ENCODE measurements around the gene NDUFV2.
"Not testable (repeated sequence)": the region's sequence is repeated elsewhere in the genome, so short reads cannot be mapped to it uniquely, and the experiment has no call there.

The NDUFV2 gene

GRCh38 chr18:9090578-9090977 lies 11.9 kb upstream of the NDUFV2 start:
- H3K4me3 ChIP-seq (ENCODE audit: low read length) = no peak overlapping the region
- DNase-seq (ENCODE audit: low read depth) = no peak
- no peak for TF ChIP-seq CTCF (conservative IDR thresholded peaks at IDR 0.05; ENCODE audit: low read depth, low read length)

- no peak for DNase-seq (ENCODE audit: low read depth)
- TF ChIP-seq CTCF (conservative IDR thresholded peaks at IDR 0.05; ENCODE audit: low read depth, low read length) = no peak
- no peak overlapping the region for H3K4me3 ChIP-seq (ENCODE audit: low read length)
Measured at GRCh38 chr18:9091066-9091476, 11.4 kb upstream of the NDUFV2 start.

GRCh38 chr18:9092665-9093064 lies 9.8 kb upstream of the NDUFV2 start:
- TF ChIP-seq CTCF (conservative IDR thresholded peaks at IDR 0.05; ENCODE audit: low read depth, low read length) = no peak
- H3K4me3 ChIP-seq (ENCODE audit: low read length) = no peak overlapping the region
- no peak for DNase-seq (ENCODE audit: low read depth)

- not testable (repeated sequence) for DNase-seq (ENCODE audit: low read depth)
Measured at GRCh38 chr18:9093109-9093508, 9.4 kb upstream of the NDUFV2 start.

GRCh38 chr18:9094307-9095226 lies 7.9 kb upstream of the NDUFV2 start:
- TF ChIP-seq CTCF (conservative IDR thresholded peaks at IDR 0.05; ENCODE audit: low read depth, low read length) = no peak
- H3K4me3 ChIP-seq (ENCODE audit: low read length) = no peak overlapping the region
- DNase-seq (ENCODE audit: low read depth) = no peak

More at GRCh38 chr18:9093109-9093508, 9.4 kb upstream of the NDUFV2 start:
- not testable (repeated sequence) for H3K4me3 ChIP-seq (ENCODE audit: low read length)

- no peak for DNase-seq (ENCODE audit: low read depth)
- no peak overlapping the region for H3K4me3 ChIP-seq (ENCODE audit: low read length)
- TF ChIP-seq CTCF (conservative IDR thresholded peaks at IDR 0.05; ENCODE audit: low read depth, low read length) = no peak
Measured at GRCh38 chr18:9095297-9096006, 7.0 kb upstream of the NDUFV2 start.

- H3K4me3 ChIP-seq (ENCODE audit: low read length) = no peak overlapping the region
- DNase-seq (ENCODE audit: low read depth) = no peak
- no peak for TF ChIP-seq CTCF (conservative IDR thresholded peaks at IDR 0.05; ENCODE audit: low read depth, low read length)
Measured at GRCh38 chr18:9096007-9096371, 6.5 kb upstream of the NDUFV2 start.
